Heart right ventricle (tissue), 16 donors: ENCODE data around the gene BIRC6. TPM values are rescaled to one million over a fixed set of nuclear protein-coding genes. Genes with fewer than 3 reads are reported as not detected.

ENCODE experiments used
- ATAC-seq, 8 donors: fragments of 200-7000 bp; cut with Tn5 transposase; one replicate each; pipeline ENCODE4 v1.9.1; 2020; ENCODE audit warnings: mild to moderate bottlenecking in 8 of 8, moderate library complexity in 8 of 8, moderate number of reproducible peaks in 1 of 8
- DNase-seq, 2 donors: peaks; one replicate each; pipeline ENCODE4 v3.0.0-alpha.2; 2020
- H3K27ac ChIP-seq, 10 donors: fragments of 200-600 bp; sonication (generic) in 2 of 10; one replicate each; pipeline versions ENCODE4 v1.5.0 to v1.8.0; 2020 to 2022; ENCODE audit warnings: mild to moderate bottlenecking in 3 of 10
- H3K27me3 ChIP-seq, 7 donors: fragments of 200-600 bp; one replicate each; pipeline ENCODE4 v1.8.0; 2021 to 2022; ENCODE audit warnings: mild to moderate bottlenecking in 2 of 7
- H3K36me3 ChIP-seq, 9 donors: fragments of 200-600 bp; sonication (generic) in 1 of 9; one replicate each; pipeline versions ENCODE4 v1.5.0 to v1.8.0; 2020 to 2022; ENCODE audit warnings: mild to moderate bottlenecking in 2 of 9
- H3K4me1 ChIP-seq, 9 donors: fragments of 200-600 bp; sonication (generic) in 1 of 9; one replicate each; pipeline versions ENCODE4 v1.5.0 to v1.8.0; 2020 to 2022; ENCODE audit warnings: mild to moderate bottlenecking in 4 of 9
- H3K4me3 ChIP-seq, 10 donors: fragments of 200-600 bp; sonication (generic) in 2 of 10; one replicate each; pipeline versions ENCODE4 v1.5.0 to v1.8.0; 2020 to 2022; ENCODE audit warnings: mild to moderate bottlenecking in 7 of 10, moderate library complexity in 2 of 10
- H3K9me3 ChIP-seq, 11 donors: fragments of 200-600 bp in 10 of 11; sonication (generic) in 2 of 11; one replicate each; pipeline versions ENCODE4 v1.5.0 to v1.8.0; 2013 to 2022; ENCODE audit warnings: mild to moderate bottlenecking in 2 of 11, control low read depth in 1 of 11, moderate library complexity in 1 of 11
- CTCF ChIP-seq, 9 donors: fragments of 200-600 bp; sonication (generic) in 2 of 9; IDR thresholded peaks; one replicate each; pipeline versions ENCODE4 v1.5.0 to v1.8.0; 2021 to 2022; ENCODE audit warnings: antibody characterized with exemption in 9 of 9, mild to moderate bottlenecking in 5 of 9, moderate library complexity in 1 of 9
- WGBS, 2 donors: extraction: QIAGEN DNeasy Blood & Tissue Kit; methylation state at CpG; one replicate each; pipeline ENCODE4 v1.1.7; 2013; ENCODE audit warnings: inconsistent platforms in 1 of 2; 5-methylcytosine and 5-hydroxymethylcytosine counted together
- intact Hi-C, 10 donors: fragments of 100-400 bp; cut with DNase I; formaldehyde crosslinking; loops; one replicate each; pipeline versions ENCODE4 v1.11.1 to v1.14.2; 2022
- polyA plus RNA-seq, 2 donors: library from polyadenylated mRNA; stranded (reverse); fragments of 200-250 nt; gene quantifications; one replicate each; pipeline ENCODE4 v1.2.3, GENCODE V29; 2013
- total RNA-seq, 10 donors: library from RNA; stranded (reverse); fragmentation: NEBNext Ultra II Directional in 3 of 10; extraction: Animal tissue kit (Norgen Biotek cat#: 25700) in 3 of 10; gene quantifications; one replicate each; pipeline versions ENCODE4 v1.2.1 to v1.2.4, GENCODE V29; 2021 to 2023
- donor health status: Arrhythmogenic right ventricular cardiomyopathy.
- donor health status: ischemic (EF 13 %, LVEDD 7.1; RV severe dilation, severe dysfunction).
- donor health status: healthy with polysubstance abuse.
- donor health status: DM: no; HTN: yes; CAD: no.
- donor health status: DM: no; HTN: no; CAD: no.
- donor health status: ischemic (EF 25% LVEDD 6.9; RV normal size, moderate dysfunction).
- donor health status: ischemic (EF 25% LVEDD 5.7; RV mildly dilated, moderate dysfunction).
- donor health status: healthy.
- donor health status: DM: yes; HTN: yes; CAD: no.
- donor health status: Ischemic cardiomyopathy.
- donor health status: ischemic (EF 35%, LVEDD 5.7; RV mildly dilated, moderate dysfunction).
- donor health status: nonischemic (EF 11% LVEDD 7.7; RV severe dilation, severe dysfunction).
- donor health status: DM: yes; HTN: yes; CAD: no.
- donor health status: PGD.
- donor health status: ischemic (EF 29% LVEDD 5.4; RV normal size, mild dysfunction).
- donor health status: nonischemic (EF 23%, LVEDD 6.1; RV moderate dilation, normal function).

BIRC6 gene
- total and polyA plus RNA-seq, 12 donors: 12.8 to 64.0 (median 47.6) TPM

GRCh38 chr2:32565902-32566301, 209.1 kb downstream of the BIRC6 start:
- no peak for DNase-seq
- Histone ChIP-seq H3K36me3 (peaks cover 0 to 69% (median 22%) of the 10 kb centered on the region in 9 donors), H3K27me3 (no peaks in the 10 kb centered on the region), H3K9me3 (peaks cover 0 to 19% (median 3%) of the 10 kb centered on the region in 11 donors), H3K4me3 (no peak overlapping the region), H3K27ac (no peak overlapping the region), H3K4me1 (peaks cover 0 to 6% (median 0%) of the 10 kb centered on the region in 9 donors)
- ATAC-seq: no peak
- no peak for TF ChIP-seq CTCF (IDR thresholded peaks at IDR 0.05)
- intact Hi-C loops: no loop called here
- 98 to 100% methylated on average over 1 of the region's 1 CpG for WGBS, 2 donors

- Histone ChIP-seq H3K27me3 (no peaks in the 10 kb centered on the region), H3K4me1 (peaks cover 0 to 6% (median 0%) of the 10 kb centered on the region in 9 donors), H3K9me3 (no peaks in the 10 kb centered on the region), H3K4me3 (no peak overlapping the region), H3K27ac (no peak overlapping the region), H3K36me3 (peaks cover 0 to 48% (median 17%) of the 10 kb centered on the region in 9 donors)
- no peak for TF ChIP-seq CTCF (IDR thresholded peaks at IDR 0.05)
- 91 to 97% methylated on average over 3 of the region's 3 CpGs for WGBS, 2 donors
- intact Hi-C loops: no loop called here
- DNase-seq: no peak
- no peak for ATAC-seq
These were observed 215.2 kb downstream of the BIRC6 start for GRCh38 chr2:32572030-32572429.

- WGBS, 2 donors: 96 to 97% methylated on average over 2 of the region's 2 CpGs
- no peak overlapping the region for H3K27ac ChIP-seq
- intact Hi-C loops: no loop called here
- peaks cover 0 to 48% (median 17%) of the 10 kb centered on the region in 9 donors for H3K36me3 ChIP-seq
- H3K27me3 ChIP-seq: no peaks in the 10 kb centered on the region
- DNase-seq (no peak), ATAC-seq (no peak)
- TF ChIP-seq CTCF (IDR thresholded peaks at IDR 0.05): no peak
- H3K4me3 ChIP-seq: no peak overlapping the region
- H3K4me1 ChIP-seq: peaks cover 0 to 6% (median 0%) of the 10 kb centered on the region in 9 donors
- no peaks in the 10 kb centered on the region for H3K9me3 ChIP-seq
These were observed 215.9 kb downstream of the BIRC6 start for GRCh38 chr2:32572737-32573136.

GRCh38 chr2:32591669-32592463, 235.0 kb downstream of the BIRC6 start:
- H3K4me1 ChIP-seq: peaks cover 0 to 14% (median 0%) of the 10 kb centered on the region in 9 donors
- intact Hi-C loops: no loop called here
- H3K27me3 ChIP-seq: no peaks in the 10 kb centered on the region
- no peak overlapping the region for H3K4me3 ChIP-seq
- TF ChIP-seq CTCF (IDR thresholded peaks at IDR 0.05): no peak
- no peaks in the 10 kb centered on the region for H3K9me3 ChIP-seq
- ATAC-seq: no peak
- H3K36me3 ChIP-seq: peaks cover 0 to 52% (median 2%) of the 10 kb centered on the region in 9 donors
- no peak for DNase-seq
- peak overlapping the region in 1 of 10 donors; percentile 46 for H3K27ac ChIP-seq
- WGBS, 2 donors: 48 to 57% methylated on average over 3 of the region's 3 CpGs
